ENCODE data around the gene RPS6KA2. TPM values are rescaled to one million over a fixed set of nuclear protein-coding genes. Genes with fewer than 3 reads are reported as not detected.
"Not testable (repeated sequence)": the region's sequence is repeated elsewhere in the genome, so short reads cannot be mapped to it uniquely, and the experiment has no call there.

RPS6KA2 gene
- polyA plus RNA-seq, 1 donor from 2014 or later = 4.9 TPM

DNA sequence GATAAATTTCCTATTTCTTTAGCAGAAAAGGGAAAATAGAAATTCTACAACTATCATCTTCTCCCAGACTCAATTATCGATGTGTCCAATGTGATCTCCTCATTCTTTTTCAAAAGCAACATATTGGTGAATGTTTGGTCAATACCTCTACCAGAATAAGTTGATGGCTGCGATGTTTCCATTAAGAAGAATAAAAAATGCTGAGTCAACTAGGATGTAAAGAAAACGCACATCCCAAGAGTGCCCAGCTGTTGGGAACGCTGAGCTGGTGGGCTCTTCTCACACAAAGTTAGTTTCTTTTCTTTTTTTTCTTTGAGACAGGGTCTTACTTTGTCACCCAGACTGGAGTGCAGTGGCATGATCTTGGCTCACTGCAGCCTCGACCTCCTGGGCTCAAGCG lies 80.4 kb downstream of the RPS6KA2 start:
- Mint-ChIP-seq H3K9me3 (peaks cover 0 to 2% (median 0%) of the 10 kb centered on the region in 3 donors), H3K27me3 (peaks cover 1% of the 10 kb centered on the region), H3K36me3 (peaks cover 5% of the 10 kb centered on the region), H3K4me1 (peaks cover 2 to 6% (median 6%) of the 10 kb centered on the region in 3 donors), H3K27ac (no peak overlapping the region), H3K4me3 (no peak overlapping the region)

DNA sequence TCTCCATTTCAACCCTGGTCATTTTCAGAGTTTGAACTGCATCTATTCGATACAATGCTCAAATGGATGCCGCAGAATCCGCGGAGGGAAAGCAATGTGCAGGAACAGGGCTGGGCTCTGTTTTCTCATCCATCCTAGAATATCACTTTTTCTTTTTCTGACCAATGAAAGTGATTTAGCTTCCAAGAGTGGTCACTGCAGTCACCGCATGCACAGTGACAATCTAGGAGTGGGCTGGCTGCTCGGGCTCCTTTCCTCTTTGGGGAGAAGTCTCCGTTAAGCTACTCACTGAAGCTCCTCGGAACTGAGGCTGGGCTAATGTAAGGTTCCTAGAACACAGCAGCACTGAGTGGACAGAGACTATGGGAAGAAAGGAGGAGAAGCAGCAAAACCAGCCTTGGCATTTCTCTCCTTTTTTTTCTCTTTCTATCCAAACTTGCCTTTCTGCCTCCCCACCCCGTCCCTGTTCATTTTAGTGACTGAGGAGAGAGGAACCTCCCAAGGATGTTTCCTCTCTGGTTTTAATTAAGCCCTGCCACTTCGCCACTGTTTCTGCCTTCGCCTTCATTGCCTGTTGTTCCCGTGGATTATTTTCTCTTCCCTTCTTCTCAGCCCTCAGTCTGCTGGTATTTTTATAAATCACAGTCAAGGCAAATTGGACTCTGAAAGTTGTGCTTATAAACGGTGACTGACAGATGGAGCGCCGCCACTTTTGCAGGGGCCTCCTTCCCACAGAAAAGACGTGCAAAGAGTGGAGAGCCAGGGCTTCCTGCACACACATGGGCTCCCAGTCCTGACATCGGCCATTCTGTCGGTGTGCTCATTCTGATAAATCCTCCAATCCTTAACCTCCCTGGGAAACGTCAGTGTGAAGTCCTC lies 81.7 kb downstream of the RPS6KA2 start:
- H3K27me3 Mint-ChIP-seq = peaks cover 1% of the 10 kb centered on the region
- no peak overlapping the region for H3K4me3 Mint-ChIP-seq
- H3K36me3 Mint-ChIP-seq = peaks cover 5% of the 10 kb centered on the region
- peaks cover 14 to 15% (median 14%) of the 10 kb centered on the region in 3 donors for H3K4me1 Mint-ChIP-seq
- H3K27ac Mint-ChIP-seq = no peak overlapping the region
- H3K9me3 Mint-ChIP-seq = no peaks in the 10 kb centered on the region

DNA sequence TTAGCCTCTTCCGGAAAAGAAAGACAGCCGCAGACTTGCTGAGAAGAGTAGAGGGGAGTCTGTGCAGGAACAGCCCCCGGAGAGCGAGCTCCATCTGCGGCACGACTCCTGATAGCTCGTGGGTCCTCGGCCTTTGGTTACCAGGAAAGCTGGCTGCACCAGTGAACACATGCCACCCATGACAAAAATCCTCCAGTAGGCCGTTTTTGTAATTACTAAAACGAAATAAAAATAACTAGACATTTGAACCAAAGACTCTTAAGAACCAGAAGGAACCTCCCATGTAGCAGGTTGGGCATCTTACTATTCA lies 82.8 kb downstream of the RPS6KA2 start:
- Mint-ChIP-seq H3K4me1 (peaks cover 14 to 15% (median 15%) of the 10 kb centered on the region in 3 donors), H3K36me3 (peaks cover 4% of the 10 kb centered on the region), H3K27me3 (peaks cover 1% of the 10 kb centered on the region), H3K9me3 (no peaks in the 10 kb centered on the region), H3K4me3 (no peak overlapping the region), H3K27ac (no peak overlapping the region)

DNA sequence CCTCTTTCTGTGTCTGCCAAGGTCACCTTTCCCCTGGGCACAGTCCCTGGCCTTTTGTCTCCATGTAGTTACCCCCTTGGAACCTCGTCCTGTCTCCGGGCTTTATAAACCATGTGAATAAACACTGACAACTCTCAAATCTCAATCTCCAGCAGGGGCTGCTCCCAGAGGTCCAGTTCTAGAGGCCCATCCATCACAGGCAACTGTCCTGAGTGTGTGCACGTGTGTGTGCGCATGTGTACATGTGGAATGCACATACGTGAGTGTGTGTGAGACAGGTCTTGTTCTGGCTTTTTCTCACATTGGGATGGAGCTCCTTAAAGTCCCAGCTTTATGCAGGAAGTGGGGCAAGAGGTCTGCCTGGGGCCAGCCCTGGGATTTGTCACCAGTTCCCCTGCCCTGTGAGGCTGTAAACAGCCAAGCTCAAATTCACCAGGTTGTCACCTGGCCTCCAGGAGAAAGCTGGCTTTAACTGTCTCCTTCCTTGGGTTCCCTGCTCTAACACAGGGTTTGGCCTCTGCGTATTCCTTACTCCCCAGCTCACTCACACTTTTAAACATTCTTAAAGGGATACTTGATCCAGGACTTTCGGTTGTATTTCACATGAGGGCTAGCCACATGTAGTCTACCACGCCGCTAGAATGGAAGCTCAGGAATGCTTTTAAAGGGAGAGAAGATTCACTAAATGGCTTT lies 83.3 kb downstream of the RPS6KA2 start:
- peaks cover 1% of the 10 kb centered on the region for H3K27me3 Mint-ChIP-seq
- peak overlapping the region in 2 of 4 donors; percentile 37 to 65 for H3K4me3 Mint-ChIP-seq
- H3K27ac Mint-ChIP-seq = no peak overlapping the region
- peaks cover 14 to 15% (median 15%) of the 10 kb centered on the region in 3 donors for H3K4me1 Mint-ChIP-seq
- peaks cover 3% of the 10 kb centered on the region for H3K36me3 Mint-ChIP-seq
- H3K9me3 Mint-ChIP-seq = no peaks in the 10 kb centered on the region

DNA sequence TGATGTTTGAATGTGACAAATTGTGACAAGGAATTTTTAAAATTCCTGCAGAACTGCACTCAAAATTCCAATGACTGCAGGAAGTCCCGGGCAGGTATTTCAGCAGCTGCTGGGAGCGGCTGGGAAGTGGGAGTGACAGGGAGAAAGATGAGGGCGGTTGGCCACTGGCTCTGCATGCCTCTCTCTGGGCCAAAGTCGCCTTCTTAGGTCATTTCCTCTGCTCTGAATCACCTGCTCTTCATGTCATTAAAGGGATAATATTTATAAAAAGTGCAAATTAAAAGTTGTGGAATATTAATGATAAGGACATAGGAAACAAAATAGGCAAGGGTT lies 84.5 kb downstream of the RPS6KA2 start:
- Mint-ChIP-seq H3K36me3 (no peaks in the 10 kb centered on the region), H3K9me3 (no peaks in the 10 kb centered on the region), H3K27me3 (peaks cover 1% of the 10 kb centered on the region), H3K27ac (peak overlapping the region in 2 of 3 donors; percentile 11 to 26), H3K4me1 (peaks cover 14 to 15% (median 15%) of the 10 kb centered on the region in 3 donors), H3K4me3 (no peak overlapping the region)

DNA sequence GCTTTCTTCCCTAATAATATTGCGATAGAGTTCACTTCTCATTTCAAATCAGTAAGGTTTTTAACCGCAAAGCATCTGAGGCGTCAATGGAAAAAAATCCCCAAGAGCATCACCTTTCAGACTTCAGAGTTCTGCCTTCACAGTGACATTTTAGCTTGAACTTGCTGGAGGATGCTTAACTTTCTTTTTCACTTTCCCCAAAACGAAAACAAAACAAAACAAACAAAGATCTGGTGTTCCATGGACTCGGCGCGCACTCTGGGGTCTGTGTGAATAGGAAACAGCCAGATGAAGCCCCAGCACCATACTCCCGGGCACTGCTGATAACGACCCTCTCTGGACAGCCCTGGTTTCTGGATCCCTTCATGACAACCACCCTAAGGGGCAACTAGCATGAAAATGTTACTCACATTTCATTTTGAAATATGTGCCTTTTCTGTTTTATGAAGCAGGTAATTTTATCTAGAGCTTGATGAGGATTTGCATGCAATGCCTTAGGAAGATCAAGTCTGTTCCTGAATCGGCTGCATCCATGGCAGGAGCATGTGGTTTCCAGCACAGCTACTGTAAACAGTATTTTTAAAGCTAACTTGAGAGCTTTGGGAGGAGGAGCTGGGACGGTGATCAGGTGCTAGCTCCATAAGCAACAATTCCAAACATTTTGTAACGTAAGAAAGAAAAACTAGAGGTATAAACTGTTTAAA lies 85.0 kb downstream of the RPS6KA2 start:
- peaks cover 14 to 15% (median 15%) of the 10 kb centered on the region in 3 donors for H3K4me1 Mint-ChIP-seq
- H3K27ac Mint-ChIP-seq = peak overlapping the region; percentile 71 to 94 (median 85)
- peak overlapping the region; percentile 81 to 94 (median 88) for H3K4me3 Mint-ChIP-seq
- H3K36me3 Mint-ChIP-seq = no peaks in the 10 kb centered on the region
- peaks cover 3% of the 10 kb centered on the region for H3K27me3 Mint-ChIP-seq
- H3K9me3 Mint-ChIP-seq = no peaks in the 10 kb centered on the region

DNA sequence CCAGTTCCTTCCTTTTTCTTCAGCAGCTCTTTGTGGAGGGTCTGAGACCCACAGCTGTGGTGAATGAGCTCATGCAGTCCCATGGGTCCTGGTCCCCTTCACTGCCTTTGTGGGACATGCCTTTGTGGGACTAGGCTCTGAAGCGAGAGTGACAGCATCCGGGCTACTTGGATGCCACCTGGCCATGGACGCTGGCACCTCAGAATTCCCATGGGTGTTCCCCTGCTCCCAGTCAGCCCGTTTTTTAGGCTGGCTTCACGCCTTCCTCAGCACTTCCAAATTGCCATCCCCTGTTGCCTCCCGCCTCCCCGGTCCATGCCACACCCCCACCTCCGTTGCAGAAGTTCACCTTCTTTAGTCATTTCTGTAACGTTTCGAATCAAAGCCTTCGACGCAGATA lies 85.7 kb downstream of the RPS6KA2 start:
- H3K4me3 Mint-ChIP-seq = peak overlapping the region; percentile 81 to 94 (median 88)
- no peaks in the 10 kb centered on the region for H3K36me3 Mint-ChIP-seq
- peaks cover 14 to 15% (median 15%) of the 10 kb centered on the region in 3 donors for H3K4me1 Mint-ChIP-seq
- peak overlapping the region; percentile 71 to 94 (median 85) for H3K27ac Mint-ChIP-seq
- H3K9me3 Mint-ChIP-seq = no peaks in the 10 kb centered on the region
- peaks cover 3% of the 10 kb centered on the region for H3K27me3 Mint-ChIP-seq

DNA sequence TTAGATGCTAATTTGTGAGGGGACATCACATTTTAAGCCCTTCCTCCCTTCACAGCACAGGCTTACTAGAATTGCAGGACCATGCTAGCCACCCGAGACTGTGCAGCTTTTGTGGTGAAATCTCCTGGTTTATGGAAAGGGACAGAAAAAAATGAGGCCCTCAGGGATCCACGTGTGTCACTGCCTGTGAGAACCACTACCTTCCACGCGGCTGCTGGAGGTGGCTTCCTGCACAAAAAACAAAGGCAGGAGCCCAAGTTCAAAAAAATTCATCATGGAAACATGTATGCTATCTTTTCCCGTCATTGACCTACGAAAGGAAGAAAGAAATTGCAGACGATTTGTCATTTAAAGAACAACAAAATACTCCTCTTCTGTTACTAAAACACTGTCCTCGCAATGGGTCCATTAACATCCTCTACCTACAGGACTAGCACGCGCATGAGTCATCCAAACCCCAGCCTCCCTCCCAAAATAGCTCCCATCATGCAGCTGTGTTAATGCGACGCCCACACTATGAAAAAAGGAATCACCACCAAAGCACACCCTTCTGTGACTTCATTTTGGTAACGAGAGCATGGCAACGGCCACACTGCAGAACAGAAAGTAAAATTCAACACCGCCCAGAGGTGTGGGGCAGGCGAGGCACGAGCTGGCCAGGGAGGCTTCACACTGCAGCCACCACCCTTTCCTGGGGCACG lies 86.3 kb downstream of the RPS6KA2 start:
- Mint-ChIP-seq H3K27me3 (peaks cover 3% of the 10 kb centered on the region), H3K4me3 (peak overlapping the region; percentile 81 to 94 (median 88))

DNA sequence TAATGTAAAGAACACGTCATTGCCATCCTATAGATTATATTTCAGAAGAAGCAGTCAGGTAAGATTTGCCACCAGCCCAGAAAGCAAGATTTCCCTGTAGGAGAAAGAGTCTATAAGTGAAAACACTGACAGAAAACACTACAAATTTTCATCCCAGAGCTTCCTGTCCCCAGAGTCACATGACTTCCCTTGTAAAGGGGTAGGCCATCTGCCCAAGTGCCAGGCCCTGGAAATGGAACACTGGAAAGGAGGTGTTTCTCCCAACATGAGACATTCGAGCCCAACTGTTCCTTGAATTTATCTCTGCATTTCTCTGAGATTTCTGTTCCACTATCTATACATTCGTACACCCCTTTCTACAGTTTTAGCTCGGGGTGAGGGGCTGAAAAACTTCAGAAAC lies 87.5 kb downstream of the RPS6KA2 start:
- no peak overlapping the region for H3K27ac Mint-ChIP-seq
- H3K4me3 Mint-ChIP-seq = peak overlapping the region in 1 of 4 donors; percentile 30
- peaks cover 14 to 15% (median 15%) of the 10 kb centered on the region in 3 donors for H3K4me1 Mint-ChIP-seq
- H3K27me3 Mint-ChIP-seq = peaks cover 3% of the 10 kb centered on the region
- no peaks in the 10 kb centered on the region for H3K9me3 Mint-ChIP-seq
- no peaks in the 10 kb centered on the region for H3K36me3 Mint-ChIP-seq

More for the DNA sequence above, 86.3 kb downstream of the RPS6KA2 start:
- no peaks in the 10 kb centered on the region for H3K36me3 Mint-ChIP-seq
- H3K9me3 Mint-ChIP-seq = no peaks in the 10 kb centered on the region
- peaks cover 14 to 15% (median 15%) of the 10 kb centered on the region in 3 donors for H3K4me1 Mint-ChIP-seq
- peak overlapping the region; percentile 22 to 94 (median 85) for H3K27ac Mint-ChIP-seq

DNA sequence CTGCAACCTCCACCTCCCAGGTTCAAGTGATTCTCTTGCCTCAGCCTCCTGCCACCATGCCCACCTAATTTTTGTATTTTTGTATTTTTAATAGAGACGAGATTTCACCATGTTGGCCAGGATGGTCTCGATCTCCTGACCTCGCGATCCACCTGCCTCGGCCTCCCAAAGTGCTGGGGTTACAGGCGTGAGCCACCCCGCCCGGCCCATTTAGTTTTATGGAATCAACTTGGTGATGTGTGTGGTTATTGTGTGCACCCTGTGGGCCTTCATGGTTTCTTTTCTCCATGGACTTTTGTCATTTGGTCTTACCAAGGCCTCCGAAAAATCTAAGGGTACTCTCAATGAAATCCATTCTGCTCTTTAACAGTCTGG lies 88.1 kb downstream of the RPS6KA2 start:
- H3K4me1 Mint-ChIP-seq = peaks cover 14 to 15% (median 15%) of the 10 kb centered on the region in 3 donors

DNA sequence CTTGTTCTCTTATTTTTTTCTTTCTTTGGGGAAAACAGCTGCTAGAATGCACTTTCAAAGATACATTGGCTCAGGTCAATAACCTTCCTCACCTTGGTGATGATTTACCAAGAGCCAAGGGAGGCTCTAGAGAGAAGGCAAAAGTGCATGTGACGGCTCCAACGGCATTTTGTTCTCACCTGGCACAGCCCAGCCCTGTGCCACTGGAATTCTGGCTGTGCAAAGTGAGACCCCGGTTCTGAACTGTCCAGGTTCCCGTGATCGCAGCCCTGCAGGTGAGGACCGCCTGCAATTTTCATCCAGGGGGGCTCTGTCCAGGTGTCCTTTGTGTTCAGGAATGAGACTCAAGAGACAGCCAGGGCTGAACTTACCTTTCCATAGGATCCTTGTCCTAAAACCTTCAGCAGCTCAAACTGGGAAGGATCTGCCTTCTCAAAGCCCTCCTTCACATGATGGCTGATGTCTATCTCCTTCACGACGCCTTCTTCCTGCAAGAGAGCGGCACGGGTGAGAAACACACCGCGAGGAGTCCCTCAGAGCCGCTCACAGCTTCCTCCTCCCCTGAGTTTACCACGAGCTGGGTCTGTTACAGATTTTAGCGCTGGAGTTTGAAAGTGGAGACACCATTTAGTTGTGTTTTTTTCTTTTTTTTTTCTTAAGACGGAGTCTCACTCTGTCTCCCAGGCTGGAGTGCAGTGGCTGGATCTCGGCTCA lies 88.6 kb downstream of the RPS6KA2 start:
- Mint-ChIP-seq H3K27me3 (peaks cover 3% of the 10 kb centered on the region), H3K4me3 (no peak overlapping the region), H3K9me3 (no peaks in the 10 kb centered on the region), H3K4me1 (peaks cover 14 to 15% (median 15%) of the 10 kb centered on the region in 3 donors), H3K36me3 (no peaks in the 10 kb centered on the region), H3K27ac (no peak overlapping the region)

More for the DNA sequence above, 88.1 kb downstream of the RPS6KA2 start:
- not testable (repeated sequence) for H3K36me3 Mint-ChIP-seq, H3K9me3 Mint-ChIP-seq, H3K27me3 Mint-ChIP-seq, H3K4me3 Mint-ChIP-seq, H3K27ac Mint-ChIP-seq

DNA sequence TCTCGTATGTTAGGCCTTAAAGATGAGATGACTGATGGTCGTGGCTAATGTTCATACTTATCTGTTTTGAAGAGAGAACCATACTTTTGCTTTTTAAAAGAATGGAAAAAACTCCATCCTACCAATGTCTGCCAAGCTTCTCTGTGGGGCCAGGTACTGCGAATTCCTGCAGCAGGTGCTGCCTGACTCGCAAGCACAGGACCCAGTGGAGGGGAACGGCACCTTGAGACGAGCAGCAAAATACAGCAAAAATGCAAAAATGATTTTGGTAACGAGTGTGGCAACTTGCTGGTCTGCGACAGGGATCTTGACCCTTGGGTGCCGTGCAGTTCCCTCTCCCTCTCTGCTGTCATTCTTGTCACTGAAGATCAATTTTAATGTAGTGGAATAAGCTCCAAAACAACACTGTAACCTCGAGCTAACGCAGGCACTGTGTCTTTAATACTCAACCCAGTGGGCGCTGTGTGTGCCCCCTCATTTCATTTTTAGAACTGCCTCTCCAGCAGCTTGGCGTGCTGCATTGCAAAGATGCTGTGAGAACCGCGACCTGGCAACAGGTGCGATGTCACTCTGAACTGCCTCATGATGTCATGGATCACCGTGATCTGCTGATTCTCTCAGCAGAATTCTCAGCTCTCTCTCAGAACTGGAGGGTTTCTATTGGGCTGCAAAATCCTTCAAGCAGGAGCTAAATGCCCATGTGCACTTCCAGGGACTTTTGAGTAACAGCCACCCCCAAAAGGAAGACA lies 92.2 kb downstream of the RPS6KA2 start:
- H3K27me3 Mint-ChIP-seq = peaks cover 3% of the 10 kb centered on the region
- no peaks in the 10 kb centered on the region for H3K9me3 Mint-ChIP-seq
- H3K36me3 Mint-ChIP-seq = no peaks in the 10 kb centered on the region
- no peak overlapping the region for H3K27ac Mint-ChIP-seq
- peak overlapping the region in 1 of 4 donors; percentile 47 for H3K4me3 Mint-ChIP-seq
- H3K4me1 Mint-ChIP-seq = no peaks in the 10 kb centered on the region

DNA sequence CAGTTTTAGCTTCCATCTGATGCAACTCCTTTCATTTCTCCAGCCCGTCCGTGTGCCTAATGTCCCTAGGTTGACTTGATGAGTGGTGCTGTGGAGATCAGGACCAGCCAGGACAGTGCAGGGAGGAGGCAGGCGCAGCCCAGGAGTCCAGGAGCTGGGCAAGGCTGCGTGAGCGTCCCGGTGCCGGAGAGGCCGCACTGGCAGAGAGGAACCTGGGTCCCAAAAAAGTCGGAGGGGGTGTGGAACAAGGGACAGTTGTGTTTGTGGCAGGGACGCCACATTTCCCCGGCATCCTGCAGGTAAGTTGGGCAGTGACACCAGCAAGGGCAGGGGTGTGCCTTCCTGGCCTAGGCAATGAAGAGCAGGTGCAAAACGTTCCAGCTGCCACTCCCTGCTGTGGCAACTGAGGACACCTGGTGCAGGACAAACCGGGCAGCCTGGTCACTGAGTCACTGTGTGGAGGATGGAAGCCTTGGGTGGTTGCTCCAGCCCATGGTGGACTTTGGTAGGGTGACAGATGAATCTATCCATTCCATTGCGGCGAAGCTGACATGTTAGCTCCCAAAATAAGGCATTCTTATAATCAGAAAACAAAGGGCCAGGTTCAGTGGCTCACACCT lies 93.7 kb downstream of the RPS6KA2 start:
- Mint-ChIP-seq H3K9me3 (no peaks in the 10 kb centered on the region), H3K27ac (no peak overlapping the region), H3K36me3 (no peaks in the 10 kb centered on the region), H3K4me1 (no peaks in the 10 kb centered on the region), H3K27me3 (peaks cover 3% of the 10 kb centered on the region), H3K4me3 (no peak overlapping the region)
